ENCODE data around the gene CACNA1C.

Gene CACNA1C

DNA sequence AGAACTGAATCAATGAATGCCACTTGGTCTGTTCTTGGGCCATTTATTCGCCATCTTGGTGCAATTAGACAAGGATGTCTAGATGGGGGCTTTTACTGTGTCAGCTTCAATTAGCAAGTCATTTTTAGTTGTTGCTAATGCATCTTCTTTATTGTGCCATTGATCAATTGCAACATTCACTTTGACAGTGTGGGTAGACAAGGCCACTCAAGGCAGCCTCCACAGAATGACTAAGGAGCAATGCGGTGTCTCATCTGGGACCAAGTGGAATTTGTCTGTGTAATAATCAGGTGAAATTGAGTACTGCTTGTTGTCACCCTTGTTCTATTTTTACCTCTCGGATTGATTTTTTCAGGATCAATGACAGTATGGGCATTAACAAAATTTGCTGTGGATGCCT is 275.9 kb downstream of the CACNA1C start:
- DNase-seq: no peak

GRCh38 chr12:2329661-2330210 is 276.9 kb downstream of the CACNA1C start:
- DNase-seq: no peak

GRCh38 chr12:2332236-2332635 is 279.4 kb downstream of the CACNA1C start:
- DNase-seq: no peak

GRCh38 chr12:2332947-2333346 is 280.2 kb downstream of the CACNA1C start:
- DNase-seq: no peak

DNA sequence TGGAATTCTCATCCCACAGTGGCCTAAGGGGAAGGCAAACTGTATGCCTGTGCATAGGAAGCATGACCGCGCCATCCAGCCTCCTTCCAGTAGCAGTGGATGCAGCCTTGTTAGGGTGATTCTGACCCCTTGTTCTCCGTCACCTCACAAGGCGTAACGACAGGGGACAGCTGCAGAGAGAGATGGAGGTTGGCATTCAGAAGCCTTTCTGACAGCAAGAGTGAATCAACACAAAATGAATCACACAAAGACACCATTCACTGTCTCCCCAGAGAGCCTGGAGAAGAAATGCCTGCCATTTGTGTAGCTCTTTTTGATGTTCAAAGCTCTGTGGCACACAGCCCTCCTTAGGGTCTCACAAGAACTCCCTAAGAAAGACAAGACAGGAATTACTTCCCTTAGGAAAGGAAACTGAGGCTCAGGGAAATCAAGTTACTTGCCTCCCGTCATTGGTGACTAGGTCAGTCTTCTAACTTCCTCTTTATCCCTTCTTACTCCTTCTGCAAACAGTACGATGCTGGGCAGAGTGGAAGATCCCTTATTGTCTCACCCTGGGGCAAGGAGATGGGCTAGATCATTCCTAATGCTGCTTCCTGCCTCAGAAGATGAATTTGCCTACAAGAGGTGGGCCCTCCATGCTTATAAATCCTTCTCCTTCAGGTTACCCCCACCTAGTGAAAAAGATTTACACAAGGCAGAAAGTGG is 280.9 kb downstream of the CACNA1C start:
- no peak for DNase-seq

- DNase-seq: no peak
These were observed 281.5 kb downstream of the CACNA1C start for GRCh38 chr12:2334271-2334670.

- DNase-seq: no peak
These were observed 281.9 kb downstream of the CACNA1C start for GRCh38 chr12:2334689-2335088.

DNA sequence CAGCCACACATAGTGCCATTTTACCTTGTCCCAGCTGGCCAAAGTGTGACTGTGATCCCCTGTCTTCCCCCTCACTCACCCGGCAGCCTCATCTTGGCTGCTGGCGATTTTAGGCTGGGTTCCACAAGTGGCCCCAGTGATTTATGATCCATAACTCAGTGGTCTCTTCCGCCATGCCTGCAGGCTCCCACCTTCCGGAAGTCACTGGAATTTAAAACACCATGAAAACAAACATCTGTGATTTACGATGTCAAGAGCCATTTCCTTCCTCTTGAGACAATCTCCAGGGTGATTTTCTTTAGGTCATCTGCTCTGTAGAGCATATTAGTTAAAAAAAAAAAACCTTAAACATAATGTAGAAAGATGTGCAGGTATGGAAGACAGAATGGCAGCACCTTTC is 282.3 kb downstream of the CACNA1C start:
- no peak for DNase-seq

- DNase-seq: no peak
These were observed 282.7 kb downstream of the CACNA1C start for GRCh38 chr12:2335513-2335912.

DNA sequence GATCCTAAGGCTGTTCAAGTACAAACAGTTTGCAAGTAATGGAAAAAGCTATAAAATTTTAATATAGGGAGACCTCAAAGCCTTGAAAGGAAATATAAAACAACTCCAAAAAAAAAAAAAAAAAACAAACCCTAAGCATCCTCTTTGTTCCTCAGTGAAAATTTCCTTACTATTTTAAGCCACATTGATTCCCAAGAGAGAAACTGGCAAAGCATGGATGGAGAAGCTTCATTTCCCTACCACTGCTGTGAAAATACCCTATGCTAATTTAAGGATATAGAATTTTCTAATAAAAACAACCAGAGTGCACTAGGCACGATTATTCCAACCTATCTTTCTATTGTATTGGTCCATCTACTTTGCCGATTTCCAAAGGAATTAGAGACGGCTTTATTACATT is 283.1 kb downstream of the CACNA1C start:
- no peak for DNase-seq

GRCh38 chr12:2336409-2336829 is 283.6 kb downstream of the CACNA1C start:
- peak in 1 of 2 experiments; percentile 26 for DNase-seq

DNA sequence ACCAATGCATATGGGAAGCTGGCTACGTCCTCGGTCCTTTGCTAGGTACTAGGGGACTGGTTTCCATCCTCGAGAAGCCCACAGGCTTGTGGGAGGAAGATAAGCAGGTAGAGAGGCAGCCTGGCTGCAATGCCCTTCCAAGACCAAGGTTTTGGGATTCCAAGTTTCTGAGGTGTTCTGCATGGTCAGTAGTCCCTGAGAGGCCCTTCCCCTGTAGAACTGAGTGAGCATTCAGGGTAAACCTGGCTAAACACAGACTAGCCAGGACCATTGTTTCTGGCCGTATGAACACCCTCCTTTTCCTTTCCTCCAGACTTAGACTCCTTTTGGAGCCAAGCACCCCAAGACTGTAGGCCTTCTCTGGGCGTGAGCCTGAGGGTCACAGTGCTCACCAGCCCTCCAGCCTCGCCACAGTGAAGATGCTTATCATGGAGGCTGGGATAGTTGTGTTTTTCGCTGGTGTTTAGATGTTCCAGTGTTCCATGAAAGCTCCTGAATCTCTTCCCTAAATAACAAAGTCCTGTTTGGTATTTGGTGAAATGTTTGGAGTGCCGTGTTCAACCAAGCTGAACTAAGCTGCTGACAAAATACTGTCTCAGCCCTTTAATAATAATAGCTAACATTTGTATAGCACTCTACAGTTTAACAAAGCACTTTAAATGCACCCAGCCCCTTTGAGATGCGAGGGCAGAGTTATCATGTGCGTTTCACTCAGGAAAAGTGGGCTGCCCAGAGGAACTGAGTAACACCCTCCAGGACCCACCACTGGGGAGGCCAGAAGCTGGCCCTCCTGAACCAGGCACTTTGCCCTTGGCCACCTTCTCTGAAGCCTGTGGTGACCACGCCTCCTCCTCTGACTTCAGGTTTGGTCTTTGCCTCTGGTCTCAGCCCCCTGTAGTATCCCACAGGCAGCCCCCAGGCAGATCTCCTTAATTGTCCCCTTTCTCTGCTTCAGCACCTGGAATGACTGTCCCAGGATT is 284.5 kb downstream of the CACNA1C start:
- no peak for DNase-seq

DNA sequence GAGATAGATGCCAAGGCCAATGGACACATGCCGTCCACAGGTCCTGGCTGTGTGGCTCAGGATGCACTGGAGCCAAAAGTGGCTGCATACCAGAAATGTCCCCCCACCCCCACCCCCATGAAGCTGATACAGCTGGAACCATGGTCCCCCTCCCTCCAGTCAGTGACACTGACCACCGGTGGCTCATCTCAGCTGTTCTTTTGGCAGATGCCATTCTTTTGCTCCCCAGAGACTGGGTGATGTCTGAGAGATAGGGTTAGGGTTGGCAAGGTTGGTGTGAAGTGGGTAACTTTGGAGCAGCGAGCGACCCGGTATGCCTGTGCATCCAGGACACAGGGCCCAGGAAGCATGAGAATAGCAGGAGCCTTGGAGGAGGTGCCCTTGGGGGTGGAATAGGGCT is 285.6 kb downstream of the CACNA1C start:
- no peak for DNase-seq

DNA sequence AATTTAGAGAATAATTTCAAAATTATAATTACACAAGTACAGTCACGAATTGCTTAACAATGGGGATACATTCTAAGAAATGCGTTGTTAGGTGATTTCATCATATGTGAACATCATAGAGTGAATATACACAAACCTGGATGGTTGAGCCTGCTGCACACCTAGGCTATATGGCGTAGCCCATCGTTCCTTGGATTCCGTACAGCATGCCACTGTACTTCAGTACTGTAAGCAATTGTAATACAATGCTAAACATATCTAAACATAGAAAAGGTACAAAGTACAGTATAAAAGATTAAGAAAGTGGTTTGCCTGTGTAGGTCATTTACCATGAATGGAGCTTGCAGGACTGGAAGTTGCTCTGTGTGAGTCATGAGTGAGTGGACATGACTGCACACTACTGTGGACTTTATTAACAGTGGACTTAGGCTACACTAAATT is 286.2 kb downstream of the CACNA1C start:
- no peak for DNase-seq

- DNase-seq: no peak
These were observed 288.4 kb downstream of the CACNA1C start for GRCh38 chr12:2341051-2341751.

GRCh38 chr12:2341871-2342270 is 289.1 kb downstream of the CACNA1C start:
- DNase-seq: no peak

GRCh38 chr12:2343681-2344080 is 290.9 kb downstream of the CACNA1C start:
- DNase-seq: no peak

GRCh38 chr12:2344476-2344875 is 291.7 kb downstream of the CACNA1C start:
- no peak for DNase-seq

DNA sequence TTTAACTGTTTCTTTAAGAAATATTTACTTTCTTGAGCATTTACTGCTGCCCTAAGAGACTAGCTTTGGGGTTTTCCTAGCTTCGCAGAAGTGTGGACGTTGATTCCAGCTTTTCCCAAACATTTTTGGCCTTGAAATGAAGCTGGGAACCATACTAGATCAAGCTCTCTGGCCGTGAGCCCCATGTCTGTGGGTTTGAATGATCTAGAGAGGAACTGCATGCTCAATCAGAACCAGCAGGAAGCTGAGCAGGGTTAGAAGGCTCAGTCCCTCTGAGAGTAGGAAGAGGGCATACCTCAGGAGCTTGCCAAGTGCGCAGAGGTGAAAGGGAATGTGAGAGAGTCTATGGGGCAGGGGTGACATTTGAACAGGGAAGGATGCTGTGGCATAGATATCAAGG is 292.1 kb downstream of the CACNA1C start:
- DNase-seq: no peak

DNA sequence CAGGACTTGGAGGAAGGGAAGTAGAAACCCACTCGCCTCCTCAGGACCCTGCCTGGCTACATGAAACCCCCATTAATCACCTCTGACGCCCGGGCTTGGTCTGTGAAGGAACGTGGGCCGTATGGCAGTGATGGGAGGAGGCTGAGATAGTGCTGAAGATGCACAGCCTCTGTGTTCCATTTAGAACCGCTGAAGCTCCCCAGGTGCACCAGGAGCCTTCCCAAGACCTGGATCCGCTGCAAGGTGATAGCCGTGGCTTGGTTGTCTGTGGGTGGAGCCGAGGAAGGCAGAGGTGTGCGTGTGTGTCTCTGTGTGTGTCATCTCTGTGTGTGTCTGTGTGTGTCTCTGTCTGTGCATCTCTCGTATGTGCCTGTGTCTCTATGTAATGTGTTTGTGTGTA is 293.1 kb downstream of the CACNA1C start:
- no peak for DNase-seq

GRCh38 chr12:2346416-2346815 is 293.6 kb downstream of the CACNA1C start:
- DNase-seq: no peak

- no peak for DNase-seq
These were observed 294.5 kb downstream of the CACNA1C start for GRCh38 chr12:2347137-2347843.
